ENCODE results near the gene TCP11. TPM values are rescaled to one million over a fixed set of nuclear protein-coding genes. Genes with fewer than 3 reads are reported as not detected.

The TCP11 gene
- total and polyA plus RNA-seq, 2 of the 13 experiments (the other 11 are each of a cell fraction or from before 2014, with no cell fraction given): 0.04 TPM; not detected in 1

- TF ChIP-seq ZNF362 (CRISPR knock-in tag; IDR thresholded peaks at IDR 0.05; ENCODE audit: borderline replicate concordance): no peak
- no peak for TF ChIP-seq ZNF138 (CRISPR knock-in tag; IDR thresholded peaks at IDR 0.05; ENCODE audit: low read depth)
- TF ChIP-seq ZBTB8A (CRISPR knock-in tag; IDR thresholded peaks at IDR 0.05; ENCODE audit: borderline replicate concordance, low read depth): no peak
- TF ChIP-seq ZBTB3 (CRISPR knock-in tag; IDR thresholded peaks at IDR 0.05; ENCODE audit: borderline replicate concordance, low read depth): no peak
- no peak for TF ChIP-seq FOXO1 (CRISPR knock-in tag; IDR thresholded peaks at IDR 0.05)
- no peak for TF ChIP-seq ZNF792 (CRISPR knock-in tag; IDR thresholded peaks at IDR 0.05)
- no peak for TF ChIP-seq PHF20 (CRISPR knock-in tag; IDR thresholded peaks at IDR 0.05)
- TF ChIP-seq SP4 (CRISPR knock-in tag; IDR thresholded peaks at IDR 0.05): no peak
- no peak for TF ChIP-seq MXD1 (CRISPR knock-in tag; IDR thresholded peaks at IDR 0.05)
- no peak for TF ChIP-seq ZBTB4 (CRISPR knock-in tag; IDR thresholded peaks at IDR 0.05; ENCODE audit: borderline replicate concordance)
- no peak for TF ChIP-seq CAMTA2 (CRISPR knock-in tag; IDR thresholded peaks at IDR 0.05; ENCODE audit: borderline replicate concordance)
- no peak for TF ChIP-seq HIC2 (CRISPR knock-in tag; IDR thresholded peaks at IDR 0.05; ENCODE audit: low read depth)
- TF ChIP-seq ZNF720 (CRISPR knock-in tag; IDR thresholded peaks at IDR 0.05): no peak
Measured at GRCh38 chr6:35089216-35089934, 51.8 kb downstream of the TCP11 start (continued).

Measured in HepG2 (cell line).